ENCODE results near the gene IPO8. TPM values are rescaled to one million over a fixed set of nuclear protein-coding genes. Genes with fewer than 3 reads are reported as not detected.
"Not testable (repeated sequence)": the region's sequence is repeated elsewhere in the genome, so short reads cannot be mapped to it uniquely, and the experiment has no call there.

Gene IPO8
- total RNA-seq, 2 experiments from 2014 or later: 36.0 to 41.5 TPM

GRCh38 chr12:30588572-30588971, 107.1 kb downstream of the IPO8 start:
- H3K27me3 Mint-ChIP-seq (ENCODE audit: low read depth); H3K36me3 Mint-ChIP-seq (ENCODE audit: low read depth); H3K27ac Mint-ChIP-seq; DNase-seq; H3K4me3 Mint-ChIP-seq; intact Hi-C loops (cut with micrococcal nuclease); CTCF ChIA-PET; H3K4me1 Mint-ChIP-seq (ENCODE audit: low read depth); H3K9me3 Mint-ChIP-seq: not testable (repeated sequence)

GRCh38 chr12:30587782-30588181, 107.9 kb downstream of the IPO8 start:
- intact Hi-C loops (cut with micrococcal nuclease): no loop called here
- peaks cover 3% of the 10 kb centered on the region for H3K9me3 Mint-ChIP-seq
- H3K4me3 Mint-ChIP-seq: no peak overlapping the region
- H3K27me3 Mint-ChIP-seq (ENCODE audit: low read depth): no peaks in the 10 kb centered on the region
- no peaks in the 10 kb centered on the region for H3K4me1 Mint-ChIP-seq (ENCODE audit: low read depth)
- H3K27ac Mint-ChIP-seq: no peak overlapping the region
- H3K36me3 Mint-ChIP-seq (ENCODE audit: low read depth): peaks cover 6% of the 10 kb centered on the region
- DNase-seq: no peak
- CTCF ChIA-PET: no interaction called here

- no peak for DNase-seq
- Mint-ChIP-seq H3K9me3 (peaks cover 3% of the 10 kb centered on the region), H3K4me3 (no peak overlapping the region), H3K4me1 (ENCODE audit: low read depth) (no peaks in the 10 kb centered on the region), H3K36me3 (ENCODE audit: low read depth) (peaks cover 5% of the 10 kb centered on the region), H3K27me3 (ENCODE audit: low read depth) (no peaks in the 10 kb centered on the region), H3K27ac (no peak overlapping the region)
- CTCF ChIA-PET: interaction anchor here (0.5 kb wide), 1 partner anchor 325 kb away, joined by 3 read pairs; no protein-coding TSS in a partner anchor
- intact Hi-C loops (cut with micrococcal nuclease): no loop called here
Measured at GRCh38 chr12:30585877-30586276, 109.8 kb downstream of the IPO8 start.

DNA sequence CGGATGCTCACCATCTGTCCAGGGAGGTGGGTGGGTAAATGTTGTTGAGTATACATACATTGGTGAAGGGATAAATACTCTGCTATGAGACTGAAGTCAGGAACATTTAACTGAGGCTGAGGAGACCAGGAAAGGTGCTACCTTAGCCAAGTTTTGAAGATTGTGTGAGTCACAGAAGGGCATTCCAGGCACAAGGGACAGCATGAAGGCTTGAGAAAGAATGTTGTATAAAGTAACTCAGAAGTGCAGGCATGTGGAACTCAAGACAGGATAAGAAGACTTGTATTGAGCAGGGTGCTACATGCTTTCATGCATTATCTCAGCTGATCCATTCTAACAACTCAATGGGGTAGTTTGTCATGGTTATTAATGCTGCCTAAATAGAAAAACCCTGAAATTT, 112.7 kb downstream of the IPO8 start:
- no peak for DNase-seq
- H3K9me3 Mint-ChIP-seq: no peaks in the 10 kb centered on the region
- no peak overlapping the region for H3K27ac Mint-ChIP-seq
- no peaks in the 10 kb centered on the region for H3K4me1 Mint-ChIP-seq (ENCODE audit: low read depth)
- H3K36me3 Mint-ChIP-seq (ENCODE audit: low read depth): no peaks in the 10 kb centered on the region
- no peaks in the 10 kb centered on the region for H3K27me3 Mint-ChIP-seq (ENCODE audit: low read depth)
- no peak overlapping the region for H3K4me3 Mint-ChIP-seq
- intact Hi-C loops (cut with micrococcal nuclease): no loop called here
- CTCF ChIA-PET: interaction anchor here (0.5 kb wide), 1 partner anchor 811 kb away, joined by 3 read pairs; no protein-coding TSS in a partner anchor

GRCh38 chr12:30580344-30580743, 115.3 kb downstream of the IPO8 start:
- Mint-ChIP-seq H3K36me3 (ENCODE audit: low read depth) (no peaks in the 10 kb centered on the region), H3K27me3 (ENCODE audit: low read depth) (no peaks in the 10 kb centered on the region), H3K9me3 (no peaks in the 10 kb centered on the region), H3K4me1 (ENCODE audit: low read depth) (no peaks in the 10 kb centered on the region), H3K4me3 (no peak overlapping the region), H3K27ac (no peak overlapping the region)
- CTCF ChIA-PET: no interaction called here
- intact Hi-C loops (cut with micrococcal nuclease): no loop called here
- no peak for DNase-seq

Other genes with a start within 250 kb of the IPO8 start
- 10 to 100 TPM; 10.3 to 11.3 TPM for gene CAPRIN2, start 59.1 kb upstream of the IPO8 start, total RNA-seq
- not detected for gene TSPAN11, start 230.9 kb upstream of the IPO8 start, total RNA-seq